IPS DF 6.9 (cell line): Measurements from ENCODE around the gene PPFIA3.

ENCODE experiments used
- DNase-seq: peaks from one replicate; pipeline ENCODE4 v3.0.0-alpha.2; 2013; ENCODE audit warnings: low read depth, low spot score
- H3K27ac ChIP-seq: one replicate; pipeline ENCODE4 v1.5.1; 2013; ENCODE audit warnings: low read length, control low read depth
- H3K27me3 ChIP-seq: 2 replicates; pipeline ENCODE4 v1.6.1; 2013; ENCODE audit warnings: mild to moderate bottlenecking, low read length; ENCODE audit not compliant: control insufficient read depth, insufficient read depth
- H3K36me3 ChIP-seq: 2 replicates; pipeline ENCODE4 v1.6.1; 2013; ENCODE audit warnings: low read length; ENCODE audit not compliant: control insufficient read depth, insufficient read depth
- H3K4me1 ChIP-seq: 2 replicates; pipeline ENCODE4 v1.6.1; 2013; ENCODE audit warnings: low read length; ENCODE audit not compliant: control insufficient read depth, insufficient read depth
- H3K4me3 ChIP-seq: 2 replicates; pipeline ENCODE4 v1.5.1; 2013; ENCODE audit warnings: mild to moderate bottlenecking, low read length
- H3K9me3 ChIP-seq: 2 replicates; pipeline ENCODE4 v1.6.1; 2013; ENCODE audit warnings: low read length, inconsistent platforms; ENCODE audit not compliant: control insufficient read depth, insufficient read depth
- WGBS: extraction: QIAGEN DNeasy Blood & Tissue Kit; methylation state at CpG from one replicate; pipeline ENCODE4 v1.1.7; 2013; ENCODE audit warnings: mixed read lengths, missing lambda C conversion rate; ENCODE audit not compliant: insufficient read length, insufficient coverage; 5-methylcytosine and 5-hydroxymethylcytosine counted together

Gene PPFIA3

GRCh38 chr19:49188626-49189200 lies 69.4 kb downstream of the PPFIA3 start:
- no peaks in the 10 kb centered on the region for H3K36me3 ChIP-seq
- no peaks in the 10 kb centered on the region for H3K27me3 ChIP-seq
- no peak overlapping the region for H3K27ac ChIP-seq
- 100% methylated on average over 1 of the region's 21 CpGs for WGBS
- DNase-seq = no peak
- no peaks in the 10 kb centered on the region for H3K4me1 ChIP-seq
- H3K4me3 ChIP-seq = no peak overlapping the region
- H3K9me3 ChIP-seq = no peaks in the 10 kb centered on the region

- H3K27ac ChIP-seq = no peak overlapping the region
- no peaks in the 10 kb centered on the region for H3K27me3 ChIP-seq
- no peaks in the 10 kb centered on the region for H3K36me3 ChIP-seq
- DNase-seq = no peak
- no peaks in the 10 kb centered on the region for H3K9me3 ChIP-seq
- no CpG with 5 or more reads among the region's 5 CpGs for WGBS
- H3K4me3 ChIP-seq = no peak overlapping the region
- H3K4me1 ChIP-seq = no peaks in the 10 kb centered on the region
These were observed 69.9 kb downstream of the PPFIA3 start for GRCh38 chr19:49189259-49189658.

GRCh38 chr19:49190781-49191180 lies 71.4 kb downstream of the PPFIA3 start:
- no peak overlapping the region for H3K4me3 ChIP-seq
- DNase-seq = no peak
- H3K36me3 ChIP-seq = no peaks in the 10 kb centered on the region
- H3K4me1 ChIP-seq = no peaks in the 10 kb centered on the region
- H3K27ac ChIP-seq = no peak overlapping the region
- no CpG with 5 or more reads among the region's 3 CpGs for WGBS
- H3K9me3 ChIP-seq = no peaks in the 10 kb centered on the region
- H3K27me3 ChIP-seq = no peaks in the 10 kb centered on the region

GRCh38 chr19:49193822-49194394 lies 74.6 kb downstream of the PPFIA3 start:
- H3K9me3 ChIP-seq = no peaks in the 10 kb centered on the region
- 99% methylated on average over 4 of the region's 6 CpGs for WGBS
- H3K36me3 ChIP-seq = no peaks in the 10 kb centered on the region
- no peak for DNase-seq
- H3K27ac ChIP-seq = no peak overlapping the region
- H3K4me1 ChIP-seq = no peaks in the 10 kb centered on the region
- H3K4me3 ChIP-seq = no peak overlapping the region
- no peaks in the 10 kb centered on the region for H3K27me3 ChIP-seq

GRCh38 chr19:49194408-49194807 lies 75.1 kb downstream of the PPFIA3 start:
- no peak overlapping the region for H3K4me3 ChIP-seq
- no peak for DNase-seq
- no peak overlapping the region for H3K27ac ChIP-seq
- no CpG with 5 or more reads among the region's 4 CpGs for WGBS
- no peaks in the 10 kb centered on the region for H3K36me3 ChIP-seq
- H3K27me3 ChIP-seq = no peaks in the 10 kb centered on the region
- H3K4me1 ChIP-seq = no peaks in the 10 kb centered on the region
- no peaks in the 10 kb centered on the region for H3K9me3 ChIP-seq

GRCh38 chr19:49196527-49197240 lies 77.3 kb downstream of the PPFIA3 start:
- Histone ChIP-seq H3K27me3 (no peaks in the 10 kb centered on the region), H3K36me3 (peaks cover 3% of the 10 kb centered on the region; the same call in 1 of the 2 replicates), H3K4me1 (no peaks in the 10 kb centered on the region), H3K27ac (no peak overlapping the region), H3K4me3 (no peak overlapping the region), H3K9me3 (no peaks in the 10 kb centered on the region)
- no CpG with 5 or more reads among the region's 40 CpGs for WGBS
- no peak for DNase-seq

GRCh38 chr19:49200238-49200862 lies 81.0 kb downstream of the PPFIA3 start:
- H3K27ac ChIP-seq = no peak overlapping the region
- DNase-seq = no peak
- H3K27me3 ChIP-seq = no peaks in the 10 kb centered on the region
- H3K4me1 ChIP-seq = no peaks in the 10 kb centered on the region
- H3K36me3 ChIP-seq = peaks cover 5% of the 10 kb centered on the region; the same call in 1 of the 2 replicates
- no CpG with 5 or more reads among the region's 29 CpGs for WGBS
- H3K9me3 ChIP-seq = no peaks in the 10 kb centered on the region
- H3K4me3 ChIP-seq = no peak overlapping the region
